PFSK-1 (cell line): ENCODE data around the gene NXPE1.

Source experiments
- FOXP2 ChIP-seq: optimal IDR thresholded peaks from 2 replicates; pipeline ENCODE3; 2011; ENCODE audit warnings: borderline replicate concordance, control low read depth, inconsistent platforms; ENCODE audit not compliant: insufficient read depth; ENCODE audit errors: extremely low read length, extremely low read depth
- POLR2AphosphoS5 ChIP-seq: IDR thresholded peaks from 2 replicates; pipeline ENCODE4 v1.6.1; 2012; ENCODE audit warnings: low read depth, mild to moderate bottlenecking, control low read depth, low read length, moderate library complexity
- REST ChIP-seq, 2 experiments: IDR thresholded peaks; 2 replicates each; pipeline versions ENCODE4 v1.6.1 to v1.8.0; 2011 to 2012; ENCODE audit warnings: low read depth in 2 of 2, low read length in 2 of 2, control low read depth in 1 of 2, inconsistent platforms in 1 of 2, mild to moderate bottlenecking in 1 of 2, moderate library complexity in 1 of 2; ENCODE audit not compliant: insufficient read depth in 1 of 2
- SIN3A ChIP-seq: IDR thresholded peaks from 2 replicates; pipeline ENCODE4 v1.6.1; 2012; ENCODE audit warnings: mild to moderate bottlenecking, low read length, moderate library complexity, borderline replicate concordance; ENCODE audit not compliant: insufficient read depth
- TAF1 ChIP-seq: IDR thresholded peaks from 2 replicates; pipeline ENCODE4 v1.6.1; 2012; ENCODE audit warnings: low read length, control low read depth, borderline replicate concordance; ENCODE audit not compliant: insufficient read depth

The NXPE1 gene

DNA sequence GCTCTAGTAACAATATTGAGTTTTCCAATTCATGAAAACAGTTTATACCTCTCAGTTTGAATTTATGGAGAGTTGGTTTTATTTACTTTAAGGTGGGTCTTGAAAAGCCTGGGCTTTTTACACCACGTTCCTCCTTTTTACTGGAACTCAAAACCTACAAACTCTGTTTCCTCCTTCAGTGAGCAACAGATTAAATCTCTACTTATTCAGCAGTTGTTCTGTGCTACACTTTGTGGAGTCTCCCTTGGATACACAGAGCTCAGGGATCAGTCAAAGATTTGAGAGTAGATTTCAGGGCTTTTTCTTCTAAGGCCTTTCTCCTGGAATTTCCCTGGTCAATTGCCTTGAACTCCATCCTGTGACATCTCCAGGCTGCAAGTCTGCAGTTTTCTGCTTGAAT is 3.5 kb downstream of the NXPE1 start:
- TF ChIP-seq FOXP2 = no peak
- no peak for TF ChIP-seq SIN3A
- TF ChIP-seq POLR2AphosphoS5 = no peak
- no peak for TF ChIP-seq TAF1
- TF ChIP-seq REST (IDR thresholded peaks at IDR 0.05; ENCODE audit: insufficient read depth in 1 of 2, low read depth in 2 of 2, low read length in 2 of 2) = no peak

- TF ChIP-seq SIN3A (no peak), POLR2AphosphoS5 (no peak), FOXP2 (no peak), REST (IDR thresholded peaks at IDR 0.05; ENCODE audit: insufficient read depth in 1 of 2, low read depth in 2 of 2, low read length in 2 of 2) (no peak), TAF1 (no peak)
Observed at GRCh38 chr11:114553642-114554041, 6.0 kb downstream of the NXPE1 start.

- TF ChIP-seq SIN3A (no peak), POLR2AphosphoS5 (no peak), FOXP2 (no peak), TAF1 (no peak), REST (IDR thresholded peaks at IDR 0.05; ENCODE audit: insufficient read depth in 1 of 2, low read depth in 2 of 2, low read length in 2 of 2) (no peak)
Observed at GRCh38 chr11:114551060-114551459, 8.6 kb downstream of the NXPE1 start.

DNA sequence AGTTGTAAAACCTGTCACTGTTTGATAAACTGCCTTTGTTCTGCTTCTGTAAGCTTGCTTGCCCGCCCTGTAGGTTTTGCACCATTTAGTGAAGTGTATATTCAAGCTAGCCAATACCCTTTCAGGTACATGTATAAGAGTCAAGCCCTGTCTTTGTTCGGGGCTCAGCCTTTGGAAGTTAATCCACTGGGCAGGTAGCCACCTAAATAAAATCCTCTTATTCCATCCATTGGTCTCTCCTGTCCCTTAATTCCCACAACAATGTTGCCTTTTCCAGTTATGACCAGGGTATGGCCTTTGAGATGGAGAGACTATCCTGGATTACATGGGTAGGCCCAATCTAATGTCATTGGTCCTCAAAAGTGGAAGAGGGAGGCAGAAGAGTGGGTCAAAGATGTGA is 34.0 kb downstream of the NXPE1 start:
- TF ChIP-seq SIN3A (no peak), FOXP2 (no peak), REST (IDR thresholded peaks at IDR 0.05; ENCODE audit: insufficient read depth in 1 of 2, low read depth in 2 of 2, low read length in 2 of 2) (no peak), POLR2AphosphoS5 (no peak), TAF1 (no peak)

GRCh38 chr11:114524122-114524521 is 35.6 kb downstream of the NXPE1 start:
- no peak for TF ChIP-seq TAF1
- no peak for TF ChIP-seq POLR2AphosphoS5
- TF ChIP-seq REST (IDR thresholded peaks at IDR 0.05; ENCODE audit: insufficient read depth in 1 of 2, low read depth in 2 of 2, low read length in 2 of 2) = no peak
- no peak for TF ChIP-seq SIN3A
- TF ChIP-seq FOXP2 = no peak
